KMS-11 (cell line): ENCODE measurements around the gene ALPK3.

Source experiments
- H2AFZ ChIP-seq: fragments of 200-600 bp; sonication (generic); 2 replicates; pipeline ENCODE4 v1.6.1; 2016; ENCODE audit warnings: antibody characterized with exemption, mixed run types, low read depth
- H3K27ac ChIP-seq: fragments of 200-600 bp; sonication (generic); 2 replicates; pipeline ENCODE4 v1.6.1; 2016; ENCODE audit warnings: mild to moderate bottlenecking, mixed run types
- H3K27me3 ChIP-seq: fragments of 200-600 bp; sonication (generic); 2 replicates; pipeline ENCODE4 v1.6.1; 2017; ENCODE audit warnings: mild to moderate bottlenecking, low read depth, mixed run types, moderate library complexity; ENCODE audit not compliant: insufficient read depth
- H3K36me3 ChIP-seq: fragments of 200-600 bp; sonication (generic); 2 replicates; pipeline ENCODE4 v1.6.1; 2017; ENCODE audit warnings: mild to moderate bottlenecking, mixed run types; ENCODE audit not compliant: insufficient read depth
- H3K4me1 ChIP-seq: fragments of 200-600 bp; sonication (generic); 2 replicates; pipeline ENCODE4 v1.6.1; 2016; ENCODE audit warnings: mild to moderate bottlenecking, low read depth, mixed run types; ENCODE audit not compliant: poor library complexity, severe bottlenecking
- H3K4me2 ChIP-seq: fragments of 200-600 bp; sonication (generic); 2 replicates; pipeline ENCODE4 v1.7.0; 2016; ENCODE audit warnings: mild to moderate bottlenecking, mixed run types
- H3K4me3 ChIP-seq: fragments of 200-600 bp; sonication (generic); IDR thresholded peaks from 2 replicates; pipeline ENCODE4 v1.6.1; 2017; ENCODE audit warnings: low read depth, low read length, mixed read lengths; ENCODE audit not compliant: insufficient read depth
- H3K79me2 ChIP-seq: fragments of 200-600 bp; sonication (generic); 2 replicates; pipeline ENCODE4 v1.6.1; 2016; ENCODE audit warnings: low read depth, mixed run types; ENCODE audit not compliant: insufficient read depth
- H3K9ac ChIP-seq: fragments of 200-600 bp; sonication (generic); 2 replicates; pipeline ENCODE4 v1.6.1; 2016; ENCODE audit warnings: mild to moderate bottlenecking, mixed run types
- H4K20me1 ChIP-seq: fragments of 200-600 bp; sonication (generic); 2 replicates; pipeline ENCODE4 v1.6.1; 2016; ENCODE audit warnings: mild to moderate bottlenecking, mixed run types; ENCODE audit not compliant: insufficient read depth
- CTCF ChIP-seq: fragments of 200-600 bp; sonication (generic); conservative IDR thresholded peaks from 2 replicates; pipeline ENCODE4 v1.6.1; 2017; ENCODE audit warnings: low read depth, mild to moderate bottlenecking, antibody characterized with exemption, low read length, moderate library complexity, mixed read lengths

The ALPK3 gene

DNA sequence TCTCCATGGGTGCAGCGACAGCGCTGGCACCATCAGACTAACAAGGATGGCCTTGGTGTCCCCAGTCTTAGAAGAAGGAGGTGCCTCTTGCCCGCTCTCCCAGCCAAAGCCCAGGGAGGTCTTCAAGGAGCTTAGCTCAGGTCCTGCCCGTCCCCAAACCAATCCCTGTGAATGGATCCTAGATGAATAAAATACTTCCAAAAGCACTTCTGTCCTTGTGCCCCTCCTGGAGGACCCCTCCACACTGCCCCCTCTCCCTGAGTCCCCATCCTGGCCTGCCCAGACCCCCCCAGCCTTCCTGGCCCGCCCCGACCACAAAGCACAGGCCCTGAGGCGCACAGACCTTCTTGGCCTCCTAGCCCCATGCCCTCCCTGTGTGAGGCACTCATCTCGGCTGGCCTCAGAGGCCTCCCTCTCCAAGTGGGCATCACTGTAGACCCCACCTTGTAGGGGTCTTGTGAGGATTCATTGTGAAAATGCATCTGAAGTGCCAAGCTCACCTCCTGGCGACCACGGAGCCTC is 75.7 kb downstream of the ALPK3 start:
- Histone ChIP-seq H2AFZ (no peak overlapping the region), H3K79me2 (no peaks in the 10 kb centered on the region), H3K4me2 (no peak overlapping the region), H3K4me3 (no peak overlapping the region), H3K36me3 (no peaks in the 10 kb centered on the region), H3K27ac (no peak overlapping the region), H4K20me1 (no peaks in the 10 kb centered on the region), H3K27me3 (no peaks in the 10 kb centered on the region), H3K9ac (no peak overlapping the region), H3K4me1 (no peaks in the 10 kb centered on the region)
- no peak for TF ChIP-seq CTCF

DNA sequence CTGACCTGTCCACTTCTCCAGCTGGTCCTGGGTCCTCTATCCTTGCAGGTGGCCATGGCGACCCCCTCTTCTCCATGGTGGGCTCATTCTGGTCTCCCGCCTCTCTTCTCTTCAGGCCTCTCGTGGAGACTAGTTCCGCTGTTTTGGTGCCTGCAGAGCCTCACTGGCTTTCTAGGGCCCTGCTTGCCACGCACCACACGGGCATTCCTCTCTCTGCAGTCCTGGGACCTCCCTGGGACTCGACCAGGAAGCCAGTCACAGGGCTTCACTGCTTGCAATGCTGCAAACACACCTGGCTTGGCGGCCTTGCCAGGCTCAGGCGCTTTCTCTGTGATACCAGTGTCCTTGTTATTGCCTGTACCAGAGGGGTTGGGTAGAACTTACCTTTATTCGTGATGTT is 76.5 kb downstream of the ALPK3 start:
- Histone ChIP-seq H3K4me3 (no peak overlapping the region), H3K4me1 (no peaks in the 10 kb centered on the region), H3K27ac (no peak overlapping the region), H3K36me3 (no peaks in the 10 kb centered on the region), H4K20me1 (no peaks in the 10 kb centered on the region), H3K27me3 (no peaks in the 10 kb centered on the region), H3K79me2 (no peaks in the 10 kb centered on the region), H3K4me2 (no peak overlapping the region), H2AFZ (no peak overlapping the region), H3K9ac (no peak overlapping the region)
- TF ChIP-seq CTCF = no peak

- Histone ChIP-seq H3K4me2 (no peak overlapping the region), H3K36me3 (no peaks in the 10 kb centered on the region), H3K4me1 (no peaks in the 10 kb centered on the region), H3K79me2 (no peaks in the 10 kb centered on the region), H2AFZ (no peak overlapping the region), H3K4me3 (no peak overlapping the region), H3K9ac (no peak overlapping the region), H3K27ac (no peak overlapping the region), H3K27me3 (no peaks in the 10 kb centered on the region), H4K20me1 (no peaks in the 10 kb centered on the region)
- TF ChIP-seq CTCF = no peak
These were observed 77.7 kb downstream of the ALPK3 start for GRCh38 chr15:84894736-84895425.

- no peaks in the 10 kb centered on the region for H3K36me3 ChIP-seq
- TF ChIP-seq CTCF = no peak
- no peaks in the 10 kb centered on the region for H3K79me2 ChIP-seq
- no peak overlapping the region for H3K27ac ChIP-seq
- no peak overlapping the region for H3K4me3 ChIP-seq
- no peak overlapping the region for H3K4me2 ChIP-seq
- H2AFZ ChIP-seq = no peak overlapping the region
- H4K20me1 ChIP-seq = no peaks in the 10 kb centered on the region
- H3K4me1 ChIP-seq = no peaks in the 10 kb centered on the region
- H3K9ac ChIP-seq = no peak overlapping the region
- no peaks in the 10 kb centered on the region for H3K27me3 ChIP-seq
These were observed 81.6 kb downstream of the ALPK3 start for GRCh38 chr15:84898761-84899160.
